Endothelial cell of umbilical vein (primary cell): ENCODE results near the gene FMNL3. TPM values are rescaled to one million over a fixed set of nuclear protein-coding genes. Genes with fewer than 3 reads are reported as not detected.

Experiments
- BruUV-seq: library from RNA; stranded (reverse); fragments of 400-500 nt; replicated peaks from 2 replicates; lab custom pipeline; 2021; lab: Mats Ljungman, UMichigan
- CTCF ChIA-PET: fragments of 300-600, 350-600 bp; sonication (Branson Sonifier 250); formaldehyde crosslinking; loops from one replicate; lab custom pipeline; 2021; ENCODE audit warnings: antibody characterized with exemption, inconsistent platforms; lab: Charles Lee
- POLR2A ChIA-PET: fragments of 300-600, 350-600 bp; sonication (Branson Sonifier 250); formaldehyde crosslinking; loops from one replicate; lab custom pipeline; 2021; ENCODE audit warnings: antibody characterized with exemption, inconsistent platforms; lab: Charles Lee
- DNase-seq: peaks from one replicate; pipeline ENCODE4 v3.0.0-alpha.2; 2011; ENCODE audit warnings: low read depth, low spot score
- FAIRE-seq: peaks from 2 replicates; lab custom pipeline; 2011; peaks lifted over from hg19 to GRCh38; lab: Jason Lieb, UNC
- H2AFZ ChIP-seq: 2 replicates; pipeline ENCODE4 v1.6.0; 2012; ENCODE audit warnings: low read depth, low read length, control low read depth, inconsistent platforms
- H3K27ac ChIP-seq: 2 replicates; pipeline ENCODE4 v1.5.1; 2011; ENCODE audit warnings: low read depth, mild to moderate bottlenecking, control low read depth, low read length, moderate library complexity; ENCODE audit not compliant: insufficient read depth
- H3K27me3 ChIP-seq, 2 experiments: 2 replicates each; pipeline versions ENCODE4 v1.6.0 to v1.6.1; 2011; ENCODE audit warnings: low read length in 2 of 2, mixed read lengths in 1 of 2; ENCODE audit not compliant: control insufficient read depth in 2 of 2, insufficient read depth in 2 of 2
- H3K36me3 ChIP-seq, 2 experiments: 2 replicates in 1 of 2; 3 replicates in 1 of 2; pipeline ENCODE4 v1.5.1; 2011; ENCODE audit warnings: low read length in 2 of 2, mild to moderate bottlenecking in 1 of 2, moderate library complexity in 1 of 2; ENCODE audit not compliant: control insufficient read depth in 2 of 2, insufficient read depth in 2 of 2; ENCODE audit errors: extremely low read depth in 1 of 2
- H3K4me1 ChIP-seq: 3 replicates; pipeline ENCODE4 v1.5.1; 2011; ENCODE audit warnings: mild to moderate bottlenecking, low read length; ENCODE audit not compliant: control insufficient read depth, insufficient read depth; ENCODE audit errors: extremely low read depth
- H3K4me2 ChIP-seq: 2 replicates; pipeline ENCODE4 v1.6.1; 2011; ENCODE audit warnings: low read length, control low read depth, mixed read lengths; ENCODE audit not compliant: insufficient read depth
- H3K4me3 ChIP-seq, 3 experiments: fragments of 200-600 bp in 1 of 3; sonication (generic), shearing (Covaris generic) in 1 of 3; replicated peaks in 1 of 3; 2 replicates each; pipeline ENCODE4 v1.5.1; 2011 to 2016; ENCODE audit warnings: control low read depth in 3 of 3, low read length in 3 of 3, mild to moderate bottlenecking in 2 of 3, inconsistent platforms in 1 of 3, low read depth in 1 of 3, moderate library complexity in 1 of 3; ENCODE audit not compliant: insufficient read depth in 1 of 3
- H3K79me2 ChIP-seq: 2 replicates; pipeline ENCODE4 v1.6.0; 2012; ENCODE audit warnings: low read length, inconsistent platforms; ENCODE audit not compliant: control insufficient read depth, insufficient read depth
- H3K9ac ChIP-seq: replicated peaks from 2 replicates; pipeline ENCODE3; 2011; ENCODE audit warnings: low read length, control low read depth; ENCODE audit not compliant: insufficient read depth; ENCODE audit errors: extremely low read depth
- H3K9me1 ChIP-seq: replicated peaks from 3 replicates; pipeline ENCODE4 v1.6.0; 2011; ENCODE audit warnings: mild to moderate bottlenecking, low read length; ENCODE audit not compliant: control insufficient read depth, insufficient read depth; ENCODE audit errors: extremely low read depth
- H3K9me3 ChIP-seq: replicated peaks from 2 replicates; pipeline ENCODE4 v1.5.1; 2012; ENCODE audit warnings: low read length, inconsistent platforms; ENCODE audit not compliant: control insufficient read depth, insufficient read depth
- H4K20me1 ChIP-seq: replicated peaks from 2 replicates; pipeline ENCODE3; 2011; ENCODE audit warnings: mild to moderate bottlenecking, low read length; ENCODE audit not compliant: control insufficient read depth, insufficient read depth; ENCODE audit errors: extremely low read depth
- FOS ChIP-seq: IDR thresholded peaks from 2 replicates; pipeline ENCODE4 v1.6.1; 2011; ENCODE audit warnings: mild to moderate bottlenecking, low read length, moderate library complexity, borderline replicate concordance; ENCODE audit not compliant: insufficient read depth
- GATA2 ChIP-seq: IDR thresholded peaks from 2 replicates; pipeline ENCODE4 v1.7.0; 2011; ENCODE audit warnings: low read depth, mild to moderate bottlenecking, moderate library complexity, mixed read lengths, low read length; ENCODE audit not compliant: insufficient read length, insufficient read depth
- JUN ChIP-seq: IDR thresholded peaks from 2 replicates; pipeline ENCODE4 v1.6.1; 2011; ENCODE audit warnings: borderline replicate concordance, low read depth; ENCODE audit not compliant: insufficient read length, insufficient read depth
- MAX ChIP-seq: IDR thresholded peaks from 2 replicates; pipeline ENCODE4 v1.6.1; 2011; ENCODE audit not compliant: insufficient read depth, insufficient read length
- MYC ChIP-seq: IDR thresholded peaks from one replicate; pipeline ENCODE4 v1.6.1; 2011; ENCODE audit warnings: mild to moderate bottlenecking, low read depth, low read length
- dilution Hi-C: fragments of 300-500 bp; cut with MboI; formaldehyde crosslinking; loops from one replicate; pipeline ENCODE4 v1.15.0; 2019; ENCODE audit warnings: low sequenced_read_pairs; ENCODE audit not compliant: extremely low pct_ligation_motif_present
- intact Hi-C: fragments of 100-400 bp; cut with micrococcal nuclease; formaldehyde crosslinking; loops from one replicate; pipeline ENCODE4 v1.10.0; 2022
- polyA plus RNA-seq, 4 experiments: library from polyadenylated mRNA; depleted of rRNA in 3 of 4; stranded (reverse) in 3 of 4; unstranded in 1 of 4; fragments of >200 nt; gene quantifications; 2 replicates each; pipeline versions ENCODE4 v1.2.1 to v1.2.3, GENCODE V29; 2011 to 2012; ENCODE audit warnings: missing spikeins in 1 of 4
- total RNA-seq: library from RNA; stranded (reverse); gene quantifications from 2 replicates; pipeline ENCODE4 v1.2.3, GENCODE V29; 2021

FMNL3 gene
- total and polyA plus RNA-seq, 2 donors (not counting 3 experiments of a cell fraction or from before 2014, with no cell fraction given): 35.1 to 93.3 TPM

GRCh38 chr12:49683599-49684309, 23.5 kb downstream of the FMNL3 start:
- no peaks in the 10 kb centered on the region for H3K4me1 ChIP-seq
- H3K27me3 ChIP-seq: no peaks in the 10 kb centered on the region
- no peak for DNase-seq
- POLR2A ChIA-PET: no interaction called here
- no peak overlapping the region for H3K4me3 ChIP-seq
- CTCF ChIA-PET: interaction anchor here (0.6 to 2.5 kb wide), 8 partner anchors 9 to 255 kb away, joined by 3 to 7 read pairs (median 4); partner anchors contain the start of gene TMBIM6
- intact Hi-C loops: no loop called here
- no TSS peak for BruUV-seq
- H3K9me3 ChIP-seq: no peaks in the 10 kb centered on the region
- H3K9me1 ChIP-seq: no peaks in the 10 kb centered on the region
- TF ChIP-seq MAX: no peak
- FAIRE-seq: no peak
- H4K20me1 ChIP-seq: peaks cover 6% of the 10 kb centered on the region
- no peaks in the 10 kb centered on the region for H3K36me3 ChIP-seq
- H3K4me2 ChIP-seq: no peak overlapping the region
- no peak overlapping the region for H2AFZ ChIP-seq
- no peak overlapping the region for H3K27ac ChIP-seq
- H3K9ac ChIP-seq: no peak overlapping the region
- H3K79me2 ChIP-seq: peaks cover 63% of the 10 kb centered on the region
- dilution Hi-C loops: no loop called here

GRCh38 chr12:49680075-49680474, 27.1 kb downstream of the FMNL3 start:
- dilution Hi-C loops: no loop called here

More at GRCh38 chr12:49680075-49680474, 27.1 kb downstream of the FMNL3 start:
- H3K27me3 ChIP-seq: no peaks in the 10 kb centered on the region
- intact Hi-C loops: no loop called here
- H3K79me2 ChIP-seq: peaks cover 60% of the 10 kb centered on the region
- no peaks in the 10 kb centered on the region for H4K20me1 ChIP-seq
- no peak overlapping the region for H3K4me3 ChIP-seq
- TF ChIP-seq FOS (no peak), JUN (no peak), GATA2 (no peak), MAX (no peak), MYC (no peak)
- H2AFZ ChIP-seq: no peak overlapping the region
- no peak overlapping the region for H3K27ac ChIP-seq
- no peak for FAIRE-seq
- CTCF ChIA-PET: interaction anchor here (0.7 to 2.1 kb wide), 5 partner anchors 9 to 35 kb away, joined by 3 to 10 read pairs (median 4); no protein-coding TSS in a partner anchor
- no peak overlapping the region for H3K4me2 ChIP-seq
- peaks cover under 1% of the 10 kb centered on the region for H3K4me1 ChIP-seq
- BruUV-seq: no TSS peak
- H3K9ac ChIP-seq: no peak overlapping the region
- H3K9me1 ChIP-seq: no peaks in the 10 kb centered on the region
- DNase-seq: no peak
- H3K36me3 ChIP-seq: no peaks in the 10 kb centered on the region
- POLR2A ChIA-PET: no interaction called here
- H3K9me3 ChIP-seq: no peaks in the 10 kb centered on the region
